Measurements from ENCODE around the gene CLIP4.
A peak's percentile ranks its signal among the peaks of the same experiment; 100 is the strongest.

The CLIP4 gene

GRCh38 chr2:29192526-29192925 is 77.3 kb downstream of the CLIP4 start:
- DNase-seq (ENCODE audit: low read depth, low spot score): peak; percentile 75
- ChIA-PET POLR2A (no interaction called here), CTCF (interaction anchor here (1.4 to 2.0 kb wide), 2 partner anchors 234 to 237 kb away, joined by 3 to 9 read pairs; no protein-coding TSS in a partner anchor)
- no peak for TF ChIP-seq CTCF (IDR thresholded peaks at IDR 0.05; ENCODE audit: insufficient read depth, low read length, missing control alignments)
- H3K4me3 ChIP-seq (ENCODE audit: low read depth, low read length): no peak overlapping the region

- POLR2A ChIA-PET: no interaction called here
- no peak for DNase-seq (ENCODE audit: low read depth, low spot score)
These were observed 77.9 kb downstream of the CLIP4 start for GRCh38 chr2:29193111-29193510.

GRCh38 chr2:29193681-29194080 is 78.5 kb downstream of the CLIP4 start:
- CTCF ChIA-PET: interaction anchor here (1.4 to 2.0 kb wide), 2 partner anchors 235 to 238 kb away, joined by 3 to 9 read pairs; no protein-coding TSS in a partner anchor
- no peak for TF ChIP-seq CTCF (IDR thresholded peaks at IDR 0.05; ENCODE audit: insufficient read depth, low read length, missing control alignments)
- DNase-seq (ENCODE audit: low read depth, low spot score): no peak
- POLR2A ChIA-PET: no interaction called here
- no peak overlapping the region for H3K4me3 ChIP-seq (ENCODE audit: low read depth, low read length)

More at GRCh38 chr2:29193111-29193510, 77.9 kb downstream of the CLIP4 start:
- no peak for TF ChIP-seq CTCF (IDR thresholded peaks at IDR 0.05; ENCODE audit: insufficient read depth, low read length, missing control alignments)
- CTCF ChIA-PET: interaction anchor here (1.4 to 2.0 kb wide), 2 partner anchors 234 to 237 kb away, joined by 3 to 9 read pairs; no protein-coding TSS in a partner anchor
- no peak overlapping the region for H3K4me3 ChIP-seq (ENCODE audit: low read depth, low read length)

GRCh38 chr2:29195796-29196195 is 80.6 kb downstream of the CLIP4 start:
- H3K4me3 ChIP-seq (ENCODE audit: low read depth, low read length): no peak overlapping the region
- DNase-seq (ENCODE audit: low read depth, low spot score): peak; percentile 21
- CTCF ChIA-PET: interaction anchor here (0.7 to 3.4 kb wide), 8 partner anchors 10 to 240 kb away, joined by 3 to 19 read pairs (median 3); no protein-coding TSS in a partner anchor
- POLR2A ChIA-PET: no interaction called here
- TF ChIP-seq CTCF (IDR thresholded peaks at IDR 0.05; ENCODE audit: insufficient read depth, low read length, missing control alignments): no peak

- no peak for DNase-seq (ENCODE audit: low read depth, low spot score)
- ChIA-PET POLR2A (no interaction called here), CTCF (interaction anchor here (0.6 to 3.4 kb wide), 8 partner anchors 11 to 646 kb away, joined by 3 to 19 read pairs (median 4); no protein-coding TSS in a partner anchor)
- peak; percentile 71 for TF ChIP-seq CTCF (IDR thresholded peaks at IDR 0.05; ENCODE audit: insufficient read depth, low read length, missing control alignments)
- H3K4me3 ChIP-seq (ENCODE audit: low read depth, low read length): no peak overlapping the region
These were observed 81.9 kb downstream of the CLIP4 start for GRCh38 chr2:29196792-29197788.

GRCh38 chr2:29201979-29202378 is 86.8 kb downstream of the CLIP4 start:
- DNase-seq (ENCODE audit: low read depth, low spot score): no peak
- ChIA-PET CTCF (interaction anchor here (0.7 to 3.5 kb wide), 3 partner anchors 11 to 243 kb away, joined by 3 to 14 read pairs (median 8); no protein-coding TSS in a partner anchor), POLR2A (no interaction called here)
- no peak for TF ChIP-seq CTCF (IDR thresholded peaks at IDR 0.05; ENCODE audit: insufficient read depth, low read length, missing control alignments)
- H3K4me3 ChIP-seq (ENCODE audit: low read depth, low read length): no peak overlapping the region

Data from AG04449 (cell line).